Ishikawa (cell line): Measurements from ENCODE around the gene SIM2.

Experiments
- CEBPB ChIP-seq: IDR thresholded peaks from 2 replicates; pipeline ENCODE4 v1.6.1; 2012
- CREB1 ChIP-seq: IDR thresholded peaks from 2 replicates; pipeline ENCODE4 v1.6.1; 2012; ENCODE audit warnings: low read depth
- EGR1 ChIP-seq: IDR thresholded peaks from 2 replicates; pipeline ENCODE4 v1.6.1; 2012
- EP300 ChIP-seq: IDR thresholded peaks from 2 replicates; pipeline ENCODE4 v1.6.1; 2012; ENCODE audit warnings: borderline replicate concordance
- FOXM1 ChIP-seq: IDR thresholded peaks from 2 replicates; pipeline ENCODE4 v1.6.1; 2012; ENCODE audit warnings: low read depth, borderline replicate concordance
- NFIC ChIP-seq: IDR thresholded peaks from 2 replicates; pipeline ENCODE4 v1.6.1; 2012
- RAD21 ChIP-seq: IDR thresholded peaks from 2 replicates; pipeline ENCODE4 v1.6.1; 2012; ENCODE audit warnings: low read depth
- TAF1 ChIP-seq: IDR thresholded peaks from 2 replicates; pipeline ENCODE4 v1.6.1; 2012; ENCODE audit warnings: low read depth, mild to moderate bottlenecking
- TCF12 ChIP-seq: IDR thresholded peaks from 2 replicates; pipeline ENCODE4 v1.6.1; 2012; ENCODE audit warnings: low read depth
- TEAD4 ChIP-seq: IDR thresholded peaks from 2 replicates; pipeline ENCODE4 v1.6.1; 2012
- YY1 ChIP-seq: IDR thresholded peaks from 2 replicates; pipeline ENCODE4 v1.6.1; 2012; ENCODE audit warnings: low read depth
- ZBTB7A ChIP-seq: IDR thresholded peaks from 2 replicates; pipeline ENCODE4 v1.6.1; 2012; ENCODE audit warnings: low read depth
- TF ChIP-seq, protein P1 (sequence below): IDR thresholded peaks from 2 replicates; pipeline ENCODE4 v1.6.1; 2012
- TF ChIP-seq, protein P2 (sequence below): IDR thresholded peaks from 2 replicates; pipeline ENCODE4 v1.6.1; 2012; ENCODE audit warnings: low read depth, mild to moderate bottlenecking
- TF ChIP-seq, protein P3 (sequence below): IDR thresholded peaks from 2 replicates; pipeline ENCODE4 v1.6.1; 2012

The SIM2 gene

DNA sequence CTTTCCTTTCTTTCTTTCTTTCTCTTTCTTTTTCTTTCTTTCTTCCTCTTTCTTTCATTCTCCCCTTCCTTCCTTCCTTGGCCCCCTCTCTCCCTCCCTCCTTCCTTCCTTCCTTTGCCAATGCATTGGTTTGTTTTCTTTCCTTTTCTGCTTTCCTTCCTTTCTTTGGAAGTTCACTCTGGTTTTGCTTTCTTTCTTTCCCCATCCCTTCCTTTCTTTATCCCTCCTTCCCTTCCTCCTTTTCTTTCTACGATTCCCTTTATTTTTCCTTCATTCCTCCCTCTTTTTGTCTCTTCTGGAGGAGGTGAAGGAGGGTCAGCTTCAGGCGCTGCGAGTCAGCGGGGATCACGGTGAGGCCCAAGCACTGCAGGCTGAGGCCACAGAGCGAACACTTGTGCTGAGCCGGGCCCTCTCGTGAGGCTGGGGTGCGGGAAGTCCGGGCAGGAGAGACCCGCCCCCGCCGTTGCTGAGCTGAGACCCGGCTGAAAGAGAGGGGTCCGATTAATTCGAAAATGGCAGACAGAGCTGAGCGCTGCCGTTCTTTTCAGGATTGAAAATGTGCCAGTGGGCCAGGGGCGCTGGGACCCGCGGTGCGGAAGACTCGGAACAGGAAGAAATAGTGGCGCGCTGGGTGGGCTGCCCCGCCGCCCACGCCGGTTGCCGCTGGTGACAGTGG is 1.5 kb downstream of the SIM2 start:
- TF ChIP-seq EGR1 (no peak), TAF1 (no peak), TCF12 (no peak), YY1 (no peak), NFIC (no peak), FOXM1 (no peak), CEBPB (no peak), RAD21 (no peak), TEAD4 (no peak), CREB1 (no peak)
- TF ChIP-seq, protein P1, sequence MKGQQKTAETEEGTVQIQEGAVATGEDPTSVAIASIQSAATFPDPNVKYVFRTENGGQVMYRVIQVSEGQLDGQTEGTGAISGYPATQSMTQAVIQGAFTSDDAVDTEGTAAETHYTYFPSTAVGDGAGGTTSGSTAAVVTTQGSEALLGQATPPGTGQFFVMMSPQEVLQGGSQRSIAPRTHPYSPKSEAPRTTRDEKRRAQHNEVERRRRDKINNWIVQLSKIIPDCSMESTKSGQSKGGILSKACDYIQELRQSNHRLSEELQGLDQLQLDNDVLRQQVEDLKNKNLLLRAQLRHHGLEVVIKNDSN: no peak
- TF ChIP-seq, protein P2, sequence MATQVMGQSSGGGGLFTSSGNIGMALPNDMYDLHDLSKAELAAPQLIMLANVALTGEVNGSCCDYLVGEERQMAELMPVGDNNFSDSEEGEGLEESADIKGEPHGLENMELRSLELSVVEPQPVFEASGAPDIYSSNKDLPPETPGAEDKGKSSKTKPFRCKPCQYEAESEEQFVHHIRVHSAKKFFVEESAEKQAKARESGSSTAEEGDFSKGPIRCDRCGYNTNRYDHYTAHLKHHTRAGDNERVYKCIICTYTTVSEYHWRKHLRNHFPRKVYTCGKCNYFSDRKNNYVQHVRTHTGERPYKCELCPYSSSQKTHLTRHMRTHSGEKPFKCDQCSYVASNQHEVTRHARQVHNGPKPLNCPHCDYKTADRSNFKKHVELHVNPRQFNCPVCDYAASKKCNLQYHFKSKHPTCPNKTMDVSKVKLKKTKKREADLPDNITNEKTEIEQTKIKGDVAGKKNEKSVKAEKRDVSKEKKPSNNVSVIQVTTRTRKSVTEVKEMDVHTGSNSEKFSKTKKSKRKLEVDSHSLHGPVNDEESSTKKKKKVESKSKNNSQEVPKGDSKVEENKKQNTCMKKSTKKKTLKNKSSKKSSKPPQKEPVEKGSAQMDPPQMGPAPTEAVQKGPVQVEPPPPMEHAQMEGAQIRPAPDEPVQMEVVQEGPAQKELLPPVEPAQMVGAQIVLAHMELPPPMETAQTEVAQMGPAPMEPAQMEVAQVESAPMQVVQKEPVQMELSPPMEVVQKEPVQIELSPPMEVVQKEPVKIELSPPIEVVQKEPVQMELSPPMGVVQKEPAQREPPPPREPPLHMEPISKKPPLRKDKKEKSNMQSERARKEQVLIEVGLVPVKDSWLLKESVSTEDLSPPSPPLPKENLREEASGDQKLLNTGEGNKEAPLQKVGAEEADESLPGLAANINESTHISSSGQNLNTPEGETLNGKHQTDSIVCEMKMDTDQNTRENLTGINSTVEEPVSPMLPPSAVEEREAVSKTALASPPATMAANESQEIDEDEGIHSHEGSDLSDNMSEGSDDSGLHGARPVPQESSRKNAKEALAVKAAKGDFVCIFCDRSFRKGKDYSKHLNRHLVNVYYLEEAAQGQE: no peak
- TF ChIP-seq, protein P3, sequence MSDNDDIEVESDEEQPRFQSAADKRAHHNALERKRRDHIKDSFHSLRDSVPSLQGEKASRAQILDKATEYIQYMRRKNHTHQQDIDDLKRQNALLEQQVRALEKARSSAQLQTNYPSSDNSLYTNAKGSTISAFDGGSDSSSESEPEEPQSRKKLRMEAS: no peak

DNA sequence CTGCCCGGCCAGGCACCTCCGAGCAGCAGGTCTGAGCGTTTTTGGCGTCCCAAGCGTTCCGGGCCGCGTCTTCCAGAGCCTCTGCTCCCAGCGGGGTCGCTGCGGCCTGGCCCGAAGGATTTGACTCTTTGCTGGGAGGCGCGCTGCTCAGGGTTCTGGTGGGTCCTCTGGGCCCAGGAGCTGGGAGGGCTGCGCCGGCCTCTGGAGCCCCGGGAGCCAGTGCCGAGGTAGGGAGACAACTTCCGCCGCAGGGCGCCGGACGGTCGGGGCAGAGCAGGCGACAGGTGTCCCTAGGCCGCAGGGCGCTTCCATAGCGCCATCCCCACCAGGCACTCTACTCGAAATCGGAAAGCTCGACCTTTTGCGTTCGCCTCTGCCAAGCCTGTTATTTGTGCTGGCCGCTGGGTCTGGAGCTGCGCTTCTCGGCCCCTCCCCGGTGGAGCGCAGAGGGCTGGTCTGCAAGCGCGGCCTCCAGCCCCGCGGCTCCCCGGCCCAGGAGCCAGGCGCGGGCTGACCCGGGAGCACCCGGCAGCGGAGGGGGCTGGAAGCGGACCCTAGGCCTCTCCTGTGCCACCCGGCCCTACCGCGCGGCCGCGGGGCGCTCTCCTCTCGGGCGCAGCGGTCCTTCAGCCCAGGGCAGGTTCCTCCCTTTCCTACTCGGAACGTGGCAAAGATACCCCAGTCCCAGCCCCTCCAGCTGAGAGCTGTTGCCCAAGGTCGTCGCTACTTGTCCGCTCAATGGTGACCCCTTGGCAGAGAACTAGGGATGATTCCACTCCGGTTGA is 2.2 kb downstream of the SIM2 start:
- TF ChIP-seq FOXM1: no peak
- no peak for TF ChIP-seq CREB1
- TF ChIP-seq ZBTB7A: no peak
- TF ChIP-seq, protein P2: no peak

DNA sequence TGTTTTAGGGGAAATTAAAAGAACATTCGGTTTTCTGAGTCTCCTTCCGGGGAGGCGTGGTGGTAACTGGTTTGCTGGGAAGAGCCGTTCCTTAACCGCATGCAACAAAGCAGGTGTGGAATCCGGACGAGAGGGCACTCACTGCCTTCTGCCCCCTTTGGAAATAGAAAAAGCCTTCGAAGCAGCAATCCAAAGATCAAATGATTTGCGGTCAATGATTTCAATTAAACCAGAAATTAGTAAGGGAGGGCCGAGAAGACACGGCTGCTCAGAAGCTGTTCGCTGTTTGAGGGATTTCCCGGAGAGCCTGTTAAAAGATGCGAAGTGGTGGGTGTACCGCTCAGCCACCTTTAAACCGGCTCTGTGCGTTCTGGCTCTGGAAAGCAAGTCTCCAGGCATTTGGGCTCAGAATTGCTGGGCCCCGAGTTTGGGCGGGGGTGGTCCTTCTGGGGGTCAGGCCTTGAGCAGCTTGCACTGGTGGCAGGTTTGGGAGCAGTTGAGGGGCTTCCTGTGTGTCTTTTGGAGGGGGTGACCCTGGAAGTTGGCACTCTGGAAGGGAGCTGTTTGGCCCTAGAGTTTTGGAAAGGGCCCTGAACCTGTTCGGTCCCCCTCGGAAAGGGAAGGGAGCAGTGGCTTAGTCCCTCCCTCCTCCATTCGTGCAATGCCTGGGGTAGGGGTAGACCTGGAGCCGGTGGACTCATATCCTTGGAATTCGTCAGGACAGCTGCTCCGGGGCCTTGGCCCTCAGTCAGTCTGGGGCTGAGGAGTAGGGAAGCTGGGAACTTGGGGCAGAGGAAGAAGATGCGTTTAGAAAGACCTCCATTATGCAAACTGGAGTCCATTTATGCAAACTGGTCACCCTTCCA is 3.1 kb downstream of the SIM2 start:
- TF ChIP-seq, protein P2: no peak
- TF ChIP-seq YY1 (no peak), ZBTB7A (no peak), EP300 (no peak), TCF12 (no peak), NFIC (no peak), RAD21 (no peak), CEBPB (no peak), TAF1 (no peak), EGR1 (no peak), FOXM1 (no peak), CREB1 (no peak), TEAD4 (no peak)
- TF ChIP-seq, protein P1: no peak
- TF ChIP-seq, protein P3: no peak

DNA sequence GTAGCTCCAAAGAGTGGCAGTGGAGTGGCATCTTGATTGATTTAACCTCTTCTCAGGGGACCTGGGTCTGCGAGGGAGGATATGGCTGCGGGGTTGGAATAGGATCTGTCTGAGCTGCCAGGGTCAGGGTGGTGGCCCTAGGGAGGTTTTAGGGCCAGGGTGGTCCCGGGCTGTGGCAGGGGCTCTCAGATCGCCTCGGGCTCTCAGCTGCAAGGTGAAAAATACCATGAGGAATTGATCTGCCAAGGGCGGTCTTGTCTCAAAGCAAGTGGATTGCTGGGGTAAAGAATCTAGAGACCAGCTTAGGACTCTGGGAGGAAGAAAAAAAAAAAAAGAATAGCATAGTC is 3.7 kb downstream of the SIM2 start:
- TF ChIP-seq TAF1: no peak
- no peak for TF ChIP-seq EGR1
- TF ChIP-seq TEAD4: no peak
- TF ChIP-seq CREB1: no peak
